Measurements from ENCODE around the gene SEC14L5.
A peak's percentile ranks its signal among the peaks of the same experiment; 100 is the strongest.

Gene SEC14L5

GRCh38 chr16:4957720-4958509 lies at the start of gene SEC14L5:
Gene SEC14L5 (plus strand): TSS chr16:4958330. CDS start chr16:4959324, 994 bp downstream.
- in situ Hi-C loops (cut with MboI; ENCODE audit: low pct_unique_long_range_greater_than_20kb, low sequenced_read_pairs), result no loop called here
- DNase-seq, result peak; percentile 94

GRCh38 chr16:4908854-4909401 lies 49.2 kb upstream of the SEC14L5 start:
- in situ Hi-C loops (cut with MboI; ENCODE audit: low pct_unique_long_range_greater_than_20kb, low sequenced_read_pairs), result no loop called here

GRCh38 chr16:4909825-4910224 lies 48.3 kb upstream of the SEC14L5 start:
- DNase-seq, result no peak

More at GRCh38 chr16:4908854-4909401, 49.2 kb upstream of the SEC14L5 start:
- DNase-seq, result no peak

GRCh38 chr16:4910828-4911227 lies 47.3 kb upstream of the SEC14L5 start:
- DNase-seq, result no peak
- in situ Hi-C loops (cut with MboI; ENCODE audit: low pct_unique_long_range_greater_than_20kb, low sequenced_read_pairs), result no loop called here

More at GRCh38 chr16:4909825-4910224, 48.3 kb upstream of the SEC14L5 start:
- in situ Hi-C loops (cut with MboI; ENCODE audit: low pct_unique_long_range_greater_than_20kb, low sequenced_read_pairs), result no loop called here

GRCh38 chr16:4911970-4912386 lies 46.2 kb upstream of the SEC14L5 start:
- no peak for DNase-seq
- in situ Hi-C loops (cut with MboI; ENCODE audit: low pct_unique_long_range_greater_than_20kb, low sequenced_read_pairs), result no loop called here

GRCh38 chr16:4913130-4913773 lies 44.9 kb upstream of the SEC14L5 start:
- in situ Hi-C loops (cut with MboI; ENCODE audit: low pct_unique_long_range_greater_than_20kb, low sequenced_read_pairs), result no loop called here
- no peak for DNase-seq

- DNase-seq, result no peak
- in situ Hi-C loops (cut with MboI; ENCODE audit: low pct_unique_long_range_greater_than_20kb, low sequenced_read_pairs), result no loop called here
Observed at GRCh38 chr16:4913774-4914525, 44.2 kb upstream of the SEC14L5 start.

GRCh38 chr16:4914528-4915225 lies 43.5 kb upstream of the SEC14L5 start:
- DNase-seq, result no peak
- in situ Hi-C loops (cut with MboI; ENCODE audit: low pct_unique_long_range_greater_than_20kb, low sequenced_read_pairs), result no loop called here

GRCh38 chr16:4915226-4915761 lies 42.8 kb upstream of the SEC14L5 start:
- DNase-seq, result no peak
- in situ Hi-C loops (cut with MboI; ENCODE audit: low pct_unique_long_range_greater_than_20kb, low sequenced_read_pairs), result no loop called here

- in situ Hi-C loops (cut with MboI; ENCODE audit: low pct_unique_long_range_greater_than_20kb, low sequenced_read_pairs), result no loop called here
- DNase-seq, result no peak
Observed at GRCh38 chr16:4917117-4917516, 41.0 kb upstream of the SEC14L5 start.

GRCh38 chr16:4918781-4919251 lies 39.3 kb upstream of the SEC14L5 start:
- DNase-seq, result no peak
- in situ Hi-C loops (cut with MboI; ENCODE audit: low pct_unique_long_range_greater_than_20kb, low sequenced_read_pairs), result no loop called here

GRCh38 chr16:4920826-4921225 lies 37.3 kb upstream of the SEC14L5 start:
- no peak for DNase-seq
- in situ Hi-C loops (cut with MboI; ENCODE audit: low pct_unique_long_range_greater_than_20kb, low sequenced_read_pairs), result no loop called here

- DNase-seq, result no peak
- in situ Hi-C loops (cut with MboI; ENCODE audit: low pct_unique_long_range_greater_than_20kb, low sequenced_read_pairs), result no loop called here
Observed at GRCh38 chr16:4922721-4923342, 35.3 kb upstream of the SEC14L5 start.

GRCh38 chr16:4923853-4924252 lies 34.3 kb upstream of the SEC14L5 start:
- DNase-seq, result no peak
- in situ Hi-C loops (cut with MboI; ENCODE audit: low pct_unique_long_range_greater_than_20kb, low sequenced_read_pairs), result no loop called here

- no peak for DNase-seq
- in situ Hi-C loops (cut with MboI; ENCODE audit: low pct_unique_long_range_greater_than_20kb, low sequenced_read_pairs), result no loop called here
Observed at GRCh38 chr16:4924593-4925292, 33.4 kb upstream of the SEC14L5 start.

GRCh38 chr16:4925293-4925607 lies 32.9 kb upstream of the SEC14L5 start:
- DNase-seq, result no peak
- in situ Hi-C loops (cut with MboI; ENCODE audit: low pct_unique_long_range_greater_than_20kb, low sequenced_read_pairs), result no loop called here

- no peak for DNase-seq
- in situ Hi-C loops (cut with MboI; ENCODE audit: low pct_unique_long_range_greater_than_20kb, low sequenced_read_pairs), result no loop called here
Observed at GRCh38 chr16:4925791-4926190, 32.3 kb upstream of the SEC14L5 start.

- in situ Hi-C loops (cut with MboI; ENCODE audit: low pct_unique_long_range_greater_than_20kb, low sequenced_read_pairs), result no loop called here
- DNase-seq, result no peak
Observed at GRCh38 chr16:4926928-4927327, 31.2 kb upstream of the SEC14L5 start.

Data from KBM-7 (cell line).